Coronary artery (tissue), 2 donors: ENCODE results near the gene XRN2.

ENCODE experiments used
- DNase-seq: peaks from one replicate; pipeline ENCODE4 v3.0.0-alpha.2; 2017; ENCODE audit warnings: low spot score
- H3K27ac ChIP-seq, 2 donors: fragments of 200-600 bp; sonication (generic); one replicate each; pipeline ENCODE4 v1.5.1; 2016 to 2019
- H3K4me3 ChIP-seq: fragments of 200-600 bp; sonication (generic); 2 replicates; pipeline ENCODE4 v1.5.1; 2016; ENCODE audit warnings: mild to moderate bottlenecking, moderate library complexity
- TF ChIP-seq, protein P1 (sequence below): fragments of 200-600 bp; sonication (generic); IDR thresholded peaks from one replicate; pipeline ENCODE4 v1.5.1; 2019; ENCODE audit warnings: antibody characterized with exemption

Gene XRN2

DNA sequence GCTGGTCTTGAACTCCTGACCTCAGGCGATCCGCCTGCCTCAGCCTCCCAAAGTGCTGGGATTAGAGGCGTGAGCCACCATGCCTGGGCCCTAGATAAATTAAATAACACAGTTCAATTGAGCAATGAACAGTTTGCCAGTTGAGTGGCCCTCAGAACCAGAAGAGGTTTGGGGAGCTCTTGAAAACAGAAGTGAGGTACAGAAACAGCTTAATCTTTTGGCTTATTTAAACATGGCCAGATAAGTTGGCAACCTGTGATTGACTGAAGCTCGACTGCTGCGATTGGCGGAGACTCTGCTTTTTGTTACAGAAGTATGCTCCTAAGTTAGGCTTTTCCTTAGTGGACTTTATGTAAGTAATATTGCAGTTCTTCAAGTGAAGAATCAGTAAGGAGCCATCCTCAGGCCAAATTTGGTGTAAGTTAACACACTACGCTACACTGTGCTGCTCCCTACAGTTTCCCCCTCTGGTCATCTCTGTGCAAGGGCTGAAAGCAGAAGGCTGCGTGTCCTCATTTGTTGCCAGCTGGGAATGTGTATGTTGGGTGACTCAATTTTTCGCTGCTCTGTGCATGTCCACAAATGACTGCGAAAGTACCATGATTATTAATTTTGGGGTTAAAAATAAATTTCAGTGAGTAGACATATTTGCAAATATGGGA, 9.8 kb downstream of the XRN2 start:
- no peak overlapping the region for H3K4me3 ChIP-seq
- H3K27ac ChIP-seq: no peak overlapping the region
- TF ChIP-seq, protein P1, sequence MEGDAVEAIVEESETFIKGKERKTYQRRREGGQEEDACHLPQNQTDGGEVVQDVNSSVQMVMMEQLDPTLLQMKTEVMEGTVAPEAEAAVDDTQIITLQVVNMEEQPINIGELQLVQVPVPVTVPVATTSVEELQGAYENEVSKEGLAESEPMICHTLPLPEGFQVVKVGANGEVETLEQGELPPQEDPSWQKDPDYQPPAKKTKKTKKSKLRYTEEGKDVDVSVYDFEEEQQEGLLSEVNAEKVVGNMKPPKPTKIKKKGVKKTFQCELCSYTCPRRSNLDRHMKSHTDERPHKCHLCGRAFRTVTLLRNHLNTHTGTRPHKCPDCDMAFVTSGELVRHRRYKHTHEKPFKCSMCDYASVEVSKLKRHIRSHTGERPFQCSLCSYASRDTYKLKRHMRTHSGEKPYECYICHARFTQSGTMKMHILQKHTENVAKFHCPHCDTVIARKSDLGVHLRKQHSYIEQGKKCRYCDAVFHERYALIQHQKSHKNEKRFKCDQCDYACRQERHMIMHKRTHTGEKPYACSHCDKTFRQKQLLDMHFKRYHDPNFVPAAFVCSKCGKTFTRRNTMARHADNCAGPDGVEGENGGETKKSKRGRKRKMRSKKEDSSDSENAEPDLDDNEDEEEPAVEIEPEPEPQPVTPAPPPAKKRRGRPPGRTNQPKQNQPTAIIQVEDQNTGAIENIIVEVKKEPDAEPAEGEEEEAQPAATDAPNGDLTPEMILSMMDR: no peak
- DNase-seq: no peak

DNA sequence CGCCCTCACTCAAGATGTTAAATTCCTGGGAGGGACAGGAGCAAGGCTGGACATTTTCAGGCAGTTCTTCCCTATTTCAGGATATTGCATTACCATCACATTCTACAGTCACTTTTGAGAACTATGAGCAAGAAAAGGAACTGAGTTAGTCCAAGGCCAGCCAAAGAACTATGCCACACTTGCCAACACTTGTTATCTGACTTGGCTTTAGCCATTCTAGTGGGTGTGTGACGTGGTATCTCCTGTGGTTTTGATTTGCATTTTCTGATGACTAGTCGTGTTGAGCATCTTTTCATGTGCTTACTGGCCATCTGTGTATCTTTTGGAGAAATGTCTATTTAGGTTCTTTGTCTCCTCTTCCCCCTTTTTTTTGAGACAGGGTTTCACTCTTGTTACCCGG, 12.0 kb downstream of the XRN2 start:
- TF ChIP-seq, protein P1: no peak
- no peak for DNase-seq
- no peak overlapping the region for H3K27ac ChIP-seq
- H3K4me3 ChIP-seq: no peak overlapping the region

DNA sequence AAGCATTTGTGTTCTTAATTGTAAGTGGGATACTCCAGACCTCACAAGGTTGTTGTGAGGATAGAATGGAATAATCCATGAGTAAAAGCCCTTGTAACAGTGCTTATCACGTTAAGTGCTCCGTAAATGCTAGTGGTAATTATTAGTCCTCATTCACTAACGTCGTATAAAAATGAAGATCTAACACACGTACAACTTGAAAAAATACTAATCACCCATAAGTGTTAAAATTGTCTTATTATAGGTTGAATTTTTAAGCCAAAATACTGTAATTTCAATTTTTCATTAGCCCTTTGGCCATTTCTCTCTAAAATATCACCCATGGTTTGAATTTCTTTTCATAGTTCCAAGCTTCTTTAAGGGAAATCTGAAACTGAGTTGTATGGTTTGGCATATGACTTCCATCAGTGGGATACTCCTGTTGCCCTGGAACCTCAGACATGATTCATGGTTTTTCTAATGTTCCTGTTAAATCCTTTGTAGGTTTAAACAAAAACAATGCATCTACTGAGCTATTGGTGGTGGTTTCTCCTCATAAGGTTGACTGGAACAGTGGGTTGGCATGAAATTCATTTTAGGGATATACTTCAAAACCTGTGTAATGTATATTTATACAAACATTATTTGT, 19.1 kb downstream of the XRN2 start:
- TF ChIP-seq, protein P1: no peak
- no peak for DNase-seq
- H3K4me3 ChIP-seq: no peak overlapping the region
- H3K27ac ChIP-seq: no peak overlapping the region

DNA sequence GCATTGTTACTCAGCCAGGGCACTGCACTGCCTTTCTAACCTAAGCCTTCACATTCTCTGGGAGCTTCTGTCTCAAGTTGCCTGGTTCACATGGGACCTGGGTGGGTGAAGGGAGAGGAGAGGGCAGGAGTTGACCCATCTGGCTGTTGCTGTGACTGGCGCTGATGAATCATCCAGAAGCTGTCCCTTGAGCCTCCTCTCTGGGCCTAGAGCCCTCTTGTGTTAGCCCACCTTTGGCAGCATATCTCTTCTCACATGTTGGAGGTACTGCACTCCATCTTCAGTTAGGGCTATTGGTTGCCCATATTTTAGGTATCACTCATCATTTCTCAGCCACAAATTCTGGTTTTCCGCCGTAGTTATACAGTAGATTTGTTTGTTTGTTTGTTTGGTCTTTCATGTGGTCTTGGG, 19.8 kb downstream of the XRN2 start:
- Histone ChIP-seq H3K27ac (no peak overlapping the region), H3K4me3 (no peak overlapping the region)
- TF ChIP-seq, protein P1: no peak
- no peak for DNase-seq

DNA sequence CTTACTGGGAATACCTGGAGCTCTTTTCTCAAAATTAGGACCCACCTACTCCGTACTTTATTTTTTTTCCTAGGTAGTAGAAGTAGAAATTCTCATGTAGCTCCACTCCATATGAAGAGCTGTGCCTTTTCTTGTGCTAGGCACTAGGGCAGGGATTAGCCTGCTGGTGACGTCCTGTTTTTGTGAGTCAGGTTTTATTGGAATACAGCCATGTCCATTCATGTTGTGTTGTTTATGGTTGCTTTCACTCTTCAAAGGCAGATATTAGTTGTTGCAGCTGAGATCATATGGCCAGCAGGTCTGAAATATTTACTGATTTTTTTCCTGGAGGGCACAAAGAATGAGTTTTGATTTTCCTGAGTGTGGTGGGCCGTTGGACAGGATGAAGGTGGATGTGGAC, 20.5 kb downstream of the XRN2 start:
- no peak overlapping the region for H3K27ac ChIP-seq
- DNase-seq: no peak
- TF ChIP-seq, protein P1: no peak
- H3K4me3 ChIP-seq: no peak overlapping the region

DNA sequence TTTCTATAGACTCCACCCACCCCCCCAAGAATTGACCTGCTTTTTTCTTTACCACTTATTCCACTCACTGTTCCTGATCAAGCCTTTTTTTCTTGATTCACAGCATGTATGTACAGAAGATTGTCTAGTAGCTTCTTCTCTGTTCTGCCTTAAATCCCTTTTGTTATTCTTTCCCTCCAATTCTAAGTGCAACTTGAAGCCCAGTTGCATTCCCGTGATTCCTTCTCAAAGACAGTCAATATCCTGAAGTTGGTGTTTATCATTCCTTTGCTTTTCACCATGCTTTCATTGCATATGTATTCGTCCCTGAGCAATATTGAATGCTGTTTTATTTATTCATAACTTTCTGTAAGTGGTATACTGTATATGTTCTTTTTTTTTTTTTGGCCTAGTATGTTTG, 21.0 kb downstream of the XRN2 start:
- TF ChIP-seq, protein P1: no peak
- Histone ChIP-seq H3K27ac (no peak overlapping the region), H3K4me3 (no peak overlapping the region)
- no peak for DNase-seq

DNA sequence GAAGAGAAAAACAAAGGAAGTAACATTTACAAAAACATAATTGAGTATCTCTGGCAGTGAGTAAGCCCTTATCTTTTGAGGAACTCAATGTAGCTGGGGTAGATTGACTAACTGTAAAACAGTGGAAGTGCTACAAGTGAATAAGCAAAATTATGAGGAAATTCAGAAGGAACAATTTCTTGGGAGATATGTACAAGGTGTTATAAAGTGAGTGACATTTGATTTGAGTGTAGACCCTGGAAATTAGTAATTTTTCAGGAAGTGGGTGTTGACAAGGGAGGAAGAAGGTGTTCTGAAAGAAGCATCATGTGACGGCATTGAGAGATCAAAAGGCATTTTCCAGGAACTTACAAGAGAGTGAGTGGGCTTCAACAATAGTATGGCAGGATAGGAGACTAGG, 22.2 kb downstream of the XRN2 start:
- no peak overlapping the region for H3K4me3 ChIP-seq
- H3K27ac ChIP-seq: no peak overlapping the region
- no peak for DNase-seq
- TF ChIP-seq, protein P1: no peak
